HG02798 (cell line): ENCODE data around the gene ZNRF3.

Experiments
- ATAC-seq: cut with Tn5 transposase; IDR thresholded peaks from one replicate; pipeline ENCODE4 v1.9.1; 2021; ENCODE audit warnings: mild to moderate bottlenecking; ENCODE audit not compliant: unreplicated experiment, poor library complexity

The ZNRF3 gene

DNA sequence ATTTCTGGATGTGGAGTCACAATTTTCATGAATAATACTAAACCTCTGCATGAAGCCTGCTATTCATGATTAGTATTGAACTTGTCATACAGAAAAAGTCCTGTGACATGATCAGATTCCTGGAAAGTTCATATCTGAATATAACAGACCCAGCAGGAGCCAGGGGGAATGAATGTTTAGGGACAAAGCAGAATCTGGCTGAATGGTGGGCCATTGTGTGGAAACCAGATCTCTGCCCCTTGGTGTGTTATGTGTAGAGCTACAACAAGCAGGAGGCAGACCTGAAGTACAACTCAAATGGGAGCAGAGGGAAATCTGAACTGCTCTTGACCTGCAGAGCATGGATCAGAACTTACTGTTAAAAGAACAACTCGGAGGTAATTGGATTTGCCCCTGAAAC, 219.7 kb downstream of the ZNRF3 start:
- no peak for ATAC-seq

DNA sequence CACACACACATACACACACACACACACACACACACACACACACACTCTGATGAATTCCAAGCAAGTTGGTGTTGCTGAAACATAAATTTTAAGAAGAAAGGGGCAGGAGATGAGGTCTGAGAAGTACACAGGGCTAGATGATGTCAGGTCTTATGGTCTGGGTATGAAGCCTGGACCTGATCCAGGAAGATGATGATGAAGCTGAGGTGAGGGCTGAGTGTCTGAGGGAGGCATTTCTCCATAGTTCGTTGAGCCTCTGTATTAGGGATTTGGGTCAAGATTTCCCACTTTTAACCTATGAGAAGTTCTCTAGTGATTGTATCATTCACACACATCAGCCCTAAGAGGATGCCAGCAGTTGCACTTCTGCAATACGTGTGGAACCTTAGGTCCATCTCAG, 222.1 kb downstream of the ZNRF3 start:
- no peak for ATAC-seq

DNA sequence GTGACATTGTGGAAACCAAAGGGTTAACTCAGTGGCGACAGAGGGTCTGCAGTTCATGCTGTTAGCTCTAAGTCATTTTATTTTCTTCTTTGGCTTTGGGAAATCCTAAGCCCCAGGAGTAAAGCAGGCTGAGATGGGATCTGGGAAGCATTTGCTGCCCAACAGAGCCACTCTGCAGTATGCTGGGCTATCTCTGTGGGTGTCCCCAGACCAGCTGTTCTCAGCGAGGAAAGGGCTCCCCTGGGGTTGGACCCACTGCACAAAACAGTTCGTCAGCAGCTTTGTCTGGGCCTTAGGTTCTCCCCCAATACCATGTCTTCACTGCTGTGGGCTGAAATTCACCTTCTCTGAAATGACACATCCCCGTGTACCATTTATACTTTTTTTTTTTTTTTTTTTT, 223.5 kb downstream of the ZNRF3 start:
- no peak for ATAC-seq
